ENCODE results near the gene ELL.

DNA sequence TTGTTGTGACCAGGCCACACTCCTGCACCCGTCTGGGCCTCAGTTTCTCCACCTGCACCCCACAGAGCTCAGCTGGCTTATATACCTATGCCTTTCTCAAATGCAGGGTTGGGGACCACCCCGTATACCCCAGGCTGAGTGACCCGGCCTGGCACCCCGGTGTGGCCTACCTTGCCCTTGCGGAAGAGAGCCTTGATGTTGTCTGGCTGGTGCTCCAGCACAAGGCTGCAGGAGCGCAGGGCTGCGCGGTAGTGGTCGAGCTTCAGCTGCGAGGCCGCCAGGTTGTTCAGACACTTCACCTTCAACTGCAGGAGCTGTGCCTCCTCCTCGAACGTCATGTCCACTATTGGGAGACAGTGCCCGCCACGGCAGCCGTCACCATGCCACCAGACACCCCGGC is 15.6 kb upstream of the ELL start:
- TF ChIP-seq, protein P1, sequence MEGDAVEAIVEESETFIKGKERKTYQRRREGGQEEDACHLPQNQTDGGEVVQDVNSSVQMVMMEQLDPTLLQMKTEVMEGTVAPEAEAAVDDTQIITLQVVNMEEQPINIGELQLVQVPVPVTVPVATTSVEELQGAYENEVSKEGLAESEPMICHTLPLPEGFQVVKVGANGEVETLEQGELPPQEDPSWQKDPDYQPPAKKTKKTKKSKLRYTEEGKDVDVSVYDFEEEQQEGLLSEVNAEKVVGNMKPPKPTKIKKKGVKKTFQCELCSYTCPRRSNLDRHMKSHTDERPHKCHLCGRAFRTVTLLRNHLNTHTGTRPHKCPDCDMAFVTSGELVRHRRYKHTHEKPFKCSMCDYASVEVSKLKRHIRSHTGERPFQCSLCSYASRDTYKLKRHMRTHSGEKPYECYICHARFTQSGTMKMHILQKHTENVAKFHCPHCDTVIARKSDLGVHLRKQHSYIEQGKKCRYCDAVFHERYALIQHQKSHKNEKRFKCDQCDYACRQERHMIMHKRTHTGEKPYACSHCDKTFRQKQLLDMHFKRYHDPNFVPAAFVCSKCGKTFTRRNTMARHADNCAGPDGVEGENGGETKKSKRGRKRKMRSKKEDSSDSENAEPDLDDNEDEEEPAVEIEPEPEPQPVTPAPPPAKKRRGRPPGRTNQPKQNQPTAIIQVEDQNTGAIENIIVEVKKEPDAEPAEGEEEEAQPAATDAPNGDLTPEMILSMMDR (IDR thresholded peaks at IDR 0.05) = no peak
- no peak for TF ChIP-seq POLR2A (IDR thresholded peaks at IDR 0.05)
- no peak for TF ChIP-seq POLR2AphosphoS5 (IDR thresholded peaks at IDR 0.05)
